Panc1 (cell line): Measurements from ENCODE around the gene DLG2. TPM values are rescaled to one million over a fixed set of nuclear protein-coding genes. Genes with fewer than 3 reads are reported as not detected.

Source experiments
- ATAC-seq: fragments of 200-7000 bp; cut with Tn5 transposase; 2 replicates; pipeline ENCODE4 v1.9.1; 2020; ENCODE audit warnings: mild to moderate bottlenecking, moderate library complexity
- BruUV-seq: library from RNA; stranded (reverse); fragments of 400-500 nt; replicated peaks from 2 replicates; lab custom pipeline; 2021; lab: Mats Ljungman, UMichigan
- CTCF ChIA-PET: fragments of 300-600 bp; sonication (Branson Sonifier 250); formaldehyde crosslinking; loops from one replicate; lab custom pipeline; 2022; ENCODE audit warnings: antibody characterized with exemption; lab: Charles Lee
- POLR2A ChIA-PET: fragments of 300-600 bp; sonication (Branson Sonifier 250); formaldehyde crosslinking; loops from one replicate; lab custom pipeline; 2022; ENCODE audit warnings: antibody characterized with exemption; lab: Charles Lee
- DNase-seq: peaks from one replicate; pipeline ENCODE4 v3.0.0-alpha.2; 2010; ENCODE audit warnings: low read depth, low spot score
- H3K27ac ChIP-seq: 2 replicates; pipeline ENCODE4 v1.5.1; 2011; ENCODE audit warnings: mild to moderate bottlenecking, low read length, inconsistent platforms
- H3K27me3 ChIP-seq: fragments of 200-500 bp; sonication (Bioruptor generic); 2 replicates; pipeline ENCODE4 v1.6.0; 2014; ENCODE audit warnings: low read length, inconsistent platforms; ENCODE audit not compliant: control insufficient read depth, insufficient read depth
- H3K36me3 ChIP-seq: fragments of 200-500 bp; sonication (Bioruptor generic); 2 replicates; pipeline ENCODE4 v1.5.1; 2014; ENCODE audit warnings: inconsistent platforms, mild to moderate bottlenecking, low read length, moderate library complexity; ENCODE audit not compliant: control insufficient read depth, insufficient read depth
- H3K4me1 ChIP-seq: 2 replicates; pipeline ENCODE4 v1.5.1; 2011; ENCODE audit warnings: inconsistent platforms, mild to moderate bottlenecking, low read length, moderate library complexity; ENCODE audit not compliant: control insufficient read depth, insufficient read depth
- H3K4me3 ChIP-seq, 2 experiments: 2 replicates each; pipeline ENCODE4 v1.5.1; 2011 to 2012; ENCODE audit warnings: low read depth in 2 of 2, low read length in 2 of 2, mild to moderate bottlenecking in 2 of 2, inconsistent platforms in 1 of 2, moderate library complexity in 1 of 2
- H3K9me3 ChIP-seq: fragments of 200-500 bp; sonication (Bioruptor generic); 2 replicates; pipeline ENCODE4 v1.5.1; 2014; ENCODE audit warnings: low read depth, mild to moderate bottlenecking, inconsistent platforms, low read length, moderate library complexity; ENCODE audit not compliant: control insufficient read depth, insufficient read depth
- POLR2AphosphoS5 ChIP-seq: IDR thresholded peaks from 2 replicates; pipeline ENCODE4 v1.6.1; 2012; ENCODE audit warnings: mild to moderate bottlenecking, low read depth, low read length, moderate library complexity
- REST ChIP-seq, 2 experiments: IDR thresholded peaks; 2 replicates each; pipeline ENCODE4 v1.6.1; 2011 to 2012; ENCODE audit warnings: low read depth in 2 of 2, control low read depth in 1 of 2, low read length in 1 of 2, mild to moderate bottlenecking in 1 of 2, moderate library complexity in 1 of 2; ENCODE audit not compliant: insufficient read depth in 1 of 2
- SIN3A ChIP-seq: IDR thresholded peaks from 2 replicates; pipeline ENCODE4 v1.6.1; 2012; ENCODE audit warnings: low read depth, mild to moderate bottlenecking, low read length, moderate library complexity, borderline replicate concordance; ENCODE audit not compliant: insufficient read depth
- TCF7L2 ChIP-seq: IDR thresholded peaks from 2 replicates; pipeline ENCODE4 v1.6.1; 2011; ENCODE audit warnings: mild to moderate bottlenecking, low read depth, low read length, inconsistent platforms
- in situ Hi-C: cut with HindIII; loops from 2 replicates; pipeline ENCODE4 v1.10.0; 2016; ENCODE audit warnings: low sequenced_read_pairs, low pct_unique_long_range_greater_than_20kb
- intact Hi-C: fragments of 100-400 bp; cut with micrococcal nuclease; formaldehyde crosslinking; loops from one replicate; pipeline ENCODE4 v1.10.0; 2022; ENCODE audit not compliant: unreplicated experiment
- total RNA-seq: library from RNA; stranded (reverse); gene quantifications from one replicate; pipeline ENCODE4 v1.2.1, GENCODE V29; 2021; ENCODE audit not compliant: unreplicated experiment
- TF ChIP-seq, protein P1 (sequence below): fragments of 450-650 bp; IDR thresholded peaks from 2 replicates; pipeline ENCODE4 v1.5.1; 2017; ENCODE audit warnings: mild to moderate bottlenecking

The DLG2 gene
- total RNA-seq, 1 experiment from 2014 or later: 4.2 TPM

DNA sequence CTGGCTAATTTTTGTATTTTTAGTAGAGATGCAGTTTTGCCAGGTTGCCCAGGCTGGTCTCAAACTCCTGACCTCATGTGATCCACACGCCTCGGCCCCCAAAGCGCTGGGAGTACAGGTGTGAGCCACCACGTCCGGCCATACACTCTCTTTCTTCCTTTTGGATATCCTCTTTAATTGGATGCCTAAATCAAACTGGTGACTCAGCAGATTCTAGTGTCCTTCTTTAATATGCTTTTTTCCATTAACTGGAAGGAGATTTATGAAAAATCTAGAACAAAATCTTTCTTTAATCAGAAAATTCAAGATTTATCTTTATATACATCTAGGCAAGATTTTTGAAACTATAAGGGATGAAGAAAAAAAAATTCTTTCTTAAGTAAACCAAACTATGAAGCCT, 1371.7 kb downstream of the DLG2 start:
- TF ChIP-seq POLR2AphosphoS5 (no peak), SIN3A (no peak), TCF7L2 (no peak), REST (IDR thresholded peaks at IDR 0.05; ENCODE audit: insufficient read depth in 1 of 2, low read depth in 2 of 2, low read length in 1 of 2) (no peak)
- TF ChIP-seq, protein P1, sequence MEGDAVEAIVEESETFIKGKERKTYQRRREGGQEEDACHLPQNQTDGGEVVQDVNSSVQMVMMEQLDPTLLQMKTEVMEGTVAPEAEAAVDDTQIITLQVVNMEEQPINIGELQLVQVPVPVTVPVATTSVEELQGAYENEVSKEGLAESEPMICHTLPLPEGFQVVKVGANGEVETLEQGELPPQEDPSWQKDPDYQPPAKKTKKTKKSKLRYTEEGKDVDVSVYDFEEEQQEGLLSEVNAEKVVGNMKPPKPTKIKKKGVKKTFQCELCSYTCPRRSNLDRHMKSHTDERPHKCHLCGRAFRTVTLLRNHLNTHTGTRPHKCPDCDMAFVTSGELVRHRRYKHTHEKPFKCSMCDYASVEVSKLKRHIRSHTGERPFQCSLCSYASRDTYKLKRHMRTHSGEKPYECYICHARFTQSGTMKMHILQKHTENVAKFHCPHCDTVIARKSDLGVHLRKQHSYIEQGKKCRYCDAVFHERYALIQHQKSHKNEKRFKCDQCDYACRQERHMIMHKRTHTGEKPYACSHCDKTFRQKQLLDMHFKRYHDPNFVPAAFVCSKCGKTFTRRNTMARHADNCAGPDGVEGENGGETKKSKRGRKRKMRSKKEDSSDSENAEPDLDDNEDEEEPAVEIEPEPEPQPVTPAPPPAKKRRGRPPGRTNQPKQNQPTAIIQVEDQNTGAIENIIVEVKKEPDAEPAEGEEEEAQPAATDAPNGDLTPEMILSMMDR: no peak
- no peak for ATAC-seq
- in situ Hi-C loops (no loop called here), intact Hi-C loops (no loop called here)
- ChIA-PET POLR2A (no interaction called here), CTCF (no interaction called here)
- H3K27me3 ChIP-seq: no peaks in the 10 kb centered on the region
- BruUV-seq: no TSS peak
- H3K27ac ChIP-seq: no peak overlapping the region
- no peak overlapping the region for H3K4me3 ChIP-seq
- H3K9me3 ChIP-seq: no peaks in the 10 kb centered on the region
- DNase-seq: no peak
- no peaks in the 10 kb centered on the region for H3K36me3 ChIP-seq
- no peaks in the 10 kb centered on the region for H3K4me1 ChIP-seq

DNA sequence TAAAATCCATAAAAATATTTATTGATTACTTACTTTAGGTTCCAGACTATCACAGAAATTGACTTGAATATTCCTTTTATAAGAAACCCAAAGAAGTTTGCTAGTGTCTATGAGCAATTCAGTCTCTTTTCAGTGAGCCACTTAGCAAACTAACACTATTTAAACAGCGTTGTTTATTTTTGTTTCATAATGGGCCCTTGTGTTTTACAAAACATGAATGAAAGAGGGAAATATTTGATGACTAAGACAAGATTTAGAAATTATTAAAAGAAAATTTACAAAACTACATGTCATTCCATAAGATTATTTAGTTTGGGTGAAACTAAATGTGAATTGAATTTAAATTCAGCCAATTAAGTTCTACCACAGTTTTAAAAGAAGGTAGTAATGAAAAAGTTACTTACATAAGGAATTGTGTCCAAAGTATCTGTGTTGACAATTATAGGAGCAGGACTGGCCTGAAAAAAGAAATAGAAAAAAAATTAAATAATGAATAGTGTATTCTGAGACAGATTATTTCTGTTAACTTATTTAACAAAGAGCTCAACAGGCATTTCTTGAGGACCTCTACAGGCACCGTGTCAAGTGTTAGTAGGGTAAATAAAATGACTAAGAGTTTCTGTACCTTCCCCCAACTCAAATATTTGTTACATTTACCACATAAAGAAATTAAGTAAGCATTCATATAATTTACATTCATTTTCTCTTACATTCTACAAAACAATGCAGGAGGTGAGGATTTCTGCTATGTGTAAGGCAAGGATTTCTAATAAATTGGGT, 1376.1 kb downstream of the DLG2 start:
- TF ChIP-seq SIN3A: no peak
- no peak for TF ChIP-seq REST (IDR thresholded peaks at IDR 0.05; ENCODE audit: insufficient read depth in 1 of 2, low read depth in 2 of 2, low read length in 1 of 2)
- TF ChIP-seq, protein P1: no peak
- TF ChIP-seq POLR2AphosphoS5: no peak
- no peak for TF ChIP-seq TCF7L2
- ATAC-seq (no peak), DNase-seq (no peak)
- Histone ChIP-seq H3K9me3 (no peaks in the 10 kb centered on the region), H3K27ac (no peak overlapping the region), H3K4me3 (no peak overlapping the region), H3K36me3 (no peaks in the 10 kb centered on the region), H3K4me1 (no peaks in the 10 kb centered on the region), H3K27me3 (no peaks in the 10 kb centered on the region)
- in situ Hi-C loops (no loop called here), intact Hi-C loops (no loop called here)
- POLR2A ChIA-PET: no interaction called here
- CTCF ChIA-PET: no interaction called here
- BruUV-seq: no TSS peak
